BE2C (cell line): Measurements from ENCODE around the gene SUPT20HL1.
"Not testable (repeated sequence)": the region's sequence is repeated elsewhere in the genome, so short reads cannot be mapped to it uniquely, and the experiment has no call there.

ENCODE experiments used
- DNase-seq: peaks from one replicate; pipeline ENCODE4 v3.0.0-alpha.2; 2020
- H3K27me3 ChIP-seq: fragments of 250-450 bp; sonication (Bioruptor Pico); 2 replicates; pipeline ENCODE4 v1.5.1; 2020; ENCODE audit warnings: mild to moderate bottlenecking
- H3K36me3 ChIP-seq: fragments of 250-450 bp; sonication (Bioruptor Pico); 2 replicates; pipeline ENCODE4 v1.5.1; 2020; ENCODE audit warnings: mild to moderate bottlenecking
- H3K4me1 ChIP-seq: fragments of 250-450 bp; sonication (Bioruptor Pico); 2 replicates; pipeline ENCODE4 v1.5.1; 2020
- H3K4me3 ChIP-seq: 2 replicates; pipeline ENCODE4 v1.5.1; 2011; ENCODE audit warnings: low read depth, low read length
- H3K9me3 ChIP-seq: fragments of 250-450 bp; sonication (Bioruptor Pico); 2 replicates; pipeline ENCODE4 v1.5.1; 2020
- CTCF ChIP-seq: IDR thresholded peaks from 2 replicates; pipeline ENCODE4 v1.5.1; 2012; ENCODE audit warnings: mild to moderate bottlenecking, low read depth, low read length

Gene SUPT20HL1

GRCh38 chrX:24377911-24378468 lies 17.6 kb downstream of the SUPT20HL1 start:
- no peaks in the 10 kb centered on the region for H3K36me3 ChIP-seq

GRCh38 chrX:24378706-24379105 lies 18.3 kb downstream of the SUPT20HL1 start:
- Histone ChIP-seq H3K4me3 (no peak overlapping the region), H3K27me3 (no peaks in the 10 kb centered on the region), H3K36me3 (no peaks in the 10 kb centered on the region), H3K4me1 (no peaks in the 10 kb centered on the region), H3K9me3 (no peaks in the 10 kb centered on the region)
- no peak for DNase-seq
- no peak for TF ChIP-seq CTCF

More at GRCh38 chrX:24377911-24378468, 17.6 kb downstream of the SUPT20HL1 start:
- H3K4me3 ChIP-seq, result no peak overlapping the region
- no peaks in the 10 kb centered on the region for H3K9me3 ChIP-seq
- no peak for DNase-seq
- H3K4me1 ChIP-seq, result no peaks in the 10 kb centered on the region
- H3K27me3 ChIP-seq, result no peaks in the 10 kb centered on the region
- no peak for TF ChIP-seq CTCF

- TF ChIP-seq CTCF, result no peak
- H3K9me3 ChIP-seq, result no peaks in the 10 kb centered on the region
- H3K4me1 ChIP-seq, result no peaks in the 10 kb centered on the region
- no peak overlapping the region for H3K4me3 ChIP-seq
- no peak for DNase-seq
- H3K36me3 ChIP-seq, result no peaks in the 10 kb centered on the region
- no peaks in the 10 kb centered on the region for H3K27me3 ChIP-seq
Measured at GRCh38 chrX:24380262-24381187, 20.1 kb downstream of the SUPT20HL1 start.

- H3K36me3 ChIP-seq, H3K9me3 ChIP-seq, DNase-seq, H3K4me1 ChIP-seq, H3K27me3 ChIP-seq, H3K4me3 ChIP-seq: not testable (repeated sequence)
Measured at GRCh38 chrX:24382315-24382714, 21.9 kb downstream of the SUPT20HL1 start.

GRCh38 chrX:24387724-24388123 lies 27.3 kb downstream of the SUPT20HL1 start:
- H3K4me3 ChIP-seq, result no peak overlapping the region
- no peaks in the 10 kb centered on the region for H3K27me3 ChIP-seq
- DNase-seq, result no peak
- TF ChIP-seq CTCF, result no peak
- no peaks in the 10 kb centered on the region for H3K9me3 ChIP-seq
- H3K36me3 ChIP-seq, result no peaks in the 10 kb centered on the region
- H3K4me1 ChIP-seq, result no peaks in the 10 kb centered on the region

GRCh38 chrX:24391389-24391788 lies 30.9 kb downstream of the SUPT20HL1 start:
- no peak for TF ChIP-seq CTCF
- H3K27me3 ChIP-seq, result no peaks in the 10 kb centered on the region
- no peaks in the 10 kb centered on the region for H3K9me3 ChIP-seq
- H3K4me1 ChIP-seq, result no peaks in the 10 kb centered on the region
- H3K4me3 ChIP-seq, result no peak overlapping the region
- H3K36me3 ChIP-seq, result no peaks in the 10 kb centered on the region
- DNase-seq, result no peak
